Endothelial cell of umbilical vein (primary cell): ENCODE data around the gene HIVEP1. TPM values are rescaled to one million over a fixed set of nuclear protein-coding genes. Genes with fewer than 3 reads are reported as not detected.

Source experiments
- BruUV-seq: library from RNA; stranded (reverse); fragments of 400-500 nt; replicated peaks from 2 replicates; lab custom pipeline; 2021; lab: Mats Ljungman, UMichigan
- CTCF ChIA-PET: fragments of 300-600, 350-600 bp; sonication (Branson Sonifier 250); formaldehyde crosslinking; loops from one replicate; lab custom pipeline; 2021; ENCODE audit warnings: antibody characterized with exemption, inconsistent platforms; lab: Charles Lee
- POLR2A ChIA-PET: fragments of 300-600, 350-600 bp; sonication (Branson Sonifier 250); formaldehyde crosslinking; loops from one replicate; lab custom pipeline; 2021; ENCODE audit warnings: antibody characterized with exemption, inconsistent platforms; lab: Charles Lee
- DNase-seq: peaks from one replicate; pipeline ENCODE4 v3.0.0-alpha.2; 2011; ENCODE audit warnings: low read depth, low spot score
- FAIRE-seq: peaks from 2 replicates; lab custom pipeline; 2011; peaks lifted over from hg19 to GRCh38; lab: Jason Lieb, UNC
- H2AFZ ChIP-seq: 2 replicates; pipeline ENCODE4 v1.6.0; 2012; ENCODE audit warnings: low read depth, low read length, control low read depth, inconsistent platforms
- H3K27ac ChIP-seq: 2 replicates; pipeline ENCODE4 v1.5.1; 2011; ENCODE audit warnings: low read depth, mild to moderate bottlenecking, control low read depth, low read length, moderate library complexity; ENCODE audit not compliant: insufficient read depth
- H3K27me3 ChIP-seq, 2 experiments: 2 replicates each; pipeline versions ENCODE4 v1.6.0 to v1.6.1; 2011; ENCODE audit warnings: low read length in 2 of 2, mixed read lengths in 1 of 2; ENCODE audit not compliant: control insufficient read depth in 2 of 2, insufficient read depth in 2 of 2
- H3K36me3 ChIP-seq, 2 experiments: 2 replicates in 1 of 2; 3 replicates in 1 of 2; pipeline ENCODE4 v1.5.1; 2011; ENCODE audit warnings: low read length in 2 of 2, mild to moderate bottlenecking in 1 of 2, moderate library complexity in 1 of 2; ENCODE audit not compliant: control insufficient read depth in 2 of 2, insufficient read depth in 2 of 2; ENCODE audit errors: extremely low read depth in 1 of 2
- H3K4me1 ChIP-seq: 3 replicates; pipeline ENCODE4 v1.5.1; 2011; ENCODE audit warnings: mild to moderate bottlenecking, low read length; ENCODE audit not compliant: control insufficient read depth, insufficient read depth; ENCODE audit errors: extremely low read depth
- H3K4me2 ChIP-seq: 2 replicates; pipeline ENCODE4 v1.6.1; 2011; ENCODE audit warnings: low read length, control low read depth, mixed read lengths; ENCODE audit not compliant: insufficient read depth
- H3K4me3 ChIP-seq, 3 experiments: fragments of 200-600 bp in 1 of 3; sonication (generic), shearing (Covaris generic) in 1 of 3; replicated peaks in 1 of 3; 2 replicates each; pipeline ENCODE4 v1.5.1; 2011 to 2016; ENCODE audit warnings: control low read depth in 3 of 3, low read length in 3 of 3, mild to moderate bottlenecking in 2 of 3, inconsistent platforms in 1 of 3, low read depth in 1 of 3, moderate library complexity in 1 of 3; ENCODE audit not compliant: insufficient read depth in 1 of 3
- H3K79me2 ChIP-seq: 2 replicates; pipeline ENCODE4 v1.6.0; 2012; ENCODE audit warnings: low read length, inconsistent platforms; ENCODE audit not compliant: control insufficient read depth, insufficient read depth
- H3K9ac ChIP-seq: replicated peaks from 2 replicates; pipeline ENCODE3; 2011; ENCODE audit warnings: low read length, control low read depth; ENCODE audit not compliant: insufficient read depth; ENCODE audit errors: extremely low read depth
- H3K9me1 ChIP-seq: replicated peaks from 3 replicates; pipeline ENCODE4 v1.6.0; 2011; ENCODE audit warnings: mild to moderate bottlenecking, low read length; ENCODE audit not compliant: control insufficient read depth, insufficient read depth; ENCODE audit errors: extremely low read depth
- H3K9me3 ChIP-seq: replicated peaks from 2 replicates; pipeline ENCODE4 v1.5.1; 2012; ENCODE audit warnings: low read length, inconsistent platforms; ENCODE audit not compliant: control insufficient read depth, insufficient read depth
- H4K20me1 ChIP-seq: replicated peaks from 2 replicates; pipeline ENCODE3; 2011; ENCODE audit warnings: mild to moderate bottlenecking, low read length; ENCODE audit not compliant: control insufficient read depth, insufficient read depth; ENCODE audit errors: extremely low read depth
- CTCF ChIP-seq, 2 donors: IDR thresholded peaks; 1 replicate in 1 of 2; 2 replicates in 1 of 2; pipeline ENCODE4 v1.5.1; 2011; ENCODE audit warnings: low read length in 2 of 2, mild to moderate bottlenecking in 2 of 2, moderate library complexity in 2 of 2, control low read depth in 1 of 2, inconsistent platforms in 1 of 2, low read depth in 1 of 2; ENCODE audit not compliant: insufficient read depth in 1 of 2; ENCODE audit errors: extremely low read depth in 1 of 2
- EZH2 ChIP-seq: IDR thresholded peaks from 2 replicates; pipeline ENCODE4 v1.6.1; 2012; ENCODE audit warnings: borderline replicate concordance, low read depth, mild to moderate bottlenecking, moderate library complexity, low read length, inconsistent platforms; ENCODE audit not compliant: severe bottlenecking
- FOS ChIP-seq: IDR thresholded peaks from 2 replicates; pipeline ENCODE4 v1.6.1; 2011; ENCODE audit warnings: mild to moderate bottlenecking, low read length, moderate library complexity, borderline replicate concordance; ENCODE audit not compliant: insufficient read depth
- GATA2 ChIP-seq: IDR thresholded peaks from 2 replicates; pipeline ENCODE4 v1.7.0; 2011; ENCODE audit warnings: low read depth, mild to moderate bottlenecking, moderate library complexity, mixed read lengths, low read length; ENCODE audit not compliant: insufficient read length, insufficient read depth
- JUN ChIP-seq: IDR thresholded peaks from 2 replicates; pipeline ENCODE4 v1.6.1; 2011; ENCODE audit warnings: borderline replicate concordance, low read depth; ENCODE audit not compliant: insufficient read length, insufficient read depth
- MAX ChIP-seq: IDR thresholded peaks from 2 replicates; pipeline ENCODE4 v1.6.1; 2011; ENCODE audit not compliant: insufficient read depth, insufficient read length
- MYC ChIP-seq: IDR thresholded peaks from one replicate; pipeline ENCODE4 v1.6.1; 2011; ENCODE audit warnings: mild to moderate bottlenecking, low read depth, low read length
- POLR2A ChIP-seq: IDR thresholded peaks from 2 replicates; pipeline ENCODE4 v1.6.1; 2012; ENCODE audit warnings: low read depth, mild to moderate bottlenecking, control low read depth, low read length
- POLR2AphosphoS5 ChIP-seq: IDR thresholded peaks from 2 replicates; pipeline ENCODE4 v1.6.1; 2012; ENCODE audit warnings: low read depth, mild to moderate bottlenecking, control low read depth, low read length, moderate library complexity; ENCODE audit not compliant: insufficient read depth
- dilution Hi-C: fragments of 300-500 bp; cut with MboI; formaldehyde crosslinking; loops from one replicate; pipeline ENCODE4 v1.15.0; 2019; ENCODE audit warnings: low sequenced_read_pairs; ENCODE audit not compliant: extremely low pct_ligation_motif_present
- intact Hi-C: fragments of 100-400 bp; cut with micrococcal nuclease; formaldehyde crosslinking; loops from one replicate; pipeline ENCODE4 v1.10.0; 2022
- polyA plus RNA-seq, 4 experiments: library from polyadenylated mRNA; depleted of rRNA in 3 of 4; stranded (reverse) in 3 of 4; unstranded in 1 of 4; fragments of >200 nt; gene quantifications; 2 replicates each; pipeline versions ENCODE4 v1.2.1 to v1.2.3, GENCODE V29; 2011 to 2012; ENCODE audit warnings: missing spikeins in 1 of 4
- total RNA-seq: library from RNA; stranded (reverse); gene quantifications from 2 replicates; pipeline ENCODE4 v1.2.3, GENCODE V29; 2021

HIVEP1 gene
- total and polyA plus RNA-seq, 2 donors (not counting 3 experiments of a cell fraction or from before 2014, with no cell fraction given), result 33.5 to 49.2 TPM

- Histone ChIP-seq H3K79me2 (peaks cover 12% of the 10 kb centered on the region), H4K20me1 (no peaks in the 10 kb centered on the region), H3K4me2 (no peak overlapping the region), H3K27me3 (no peaks in the 10 kb centered on the region), H3K9me3 (no peaks in the 10 kb centered on the region), H3K27ac (no peak overlapping the region), H3K9ac (no peak overlapping the region), H3K4me3 (no peak overlapping the region), H2AFZ (no peak overlapping the region), H3K36me3 (peaks cover 0 to 10% of the 10 kb centered on the region in 2 experiments), H3K4me1 (peaks cover 10% of the 10 kb centered on the region), H3K9me1 (no peaks in the 10 kb centered on the region)
- no TSS peak for BruUV-seq
- TF ChIP-seq GATA2, result no peak
- no peak for TF ChIP-seq EZH2
- TF ChIP-seq JUN, result no peak
- TF ChIP-seq FOS, result no peak
- TF ChIP-seq MYC, result no peak
- TF ChIP-seq POLR2AphosphoS5, result no peak
- no peak for TF ChIP-seq POLR2A
- TF ChIP-seq MAX, result no peak
- TF ChIP-seq CTCF (IDR thresholded peaks at IDR 0.05; ENCODE audit: extremely low read depth in 1 of 2, insufficient read depth in 1 of 2, low read depth in 1 of 2, low read length in 2 of 2), result no peak
- dilution Hi-C loops, result no loop called here
- intact Hi-C loops, result no loop called here
- FAIRE-seq (no peak), DNase-seq (no peak)
- ChIA-PET POLR2A (interaction anchor here (0.6 kb wide), 1 partner anchor 15 kb away, joined by 4 read pairs; no protein-coding TSS in a partner anchor), CTCF (interaction anchor here (1.4 kb wide), 1 partner anchor 39 kb away, joined by 3 read pairs; no protein-coding TSS in a partner anchor)
Measured at GRCh38 chr6:12114055-12114503, 102.0 kb downstream of the HIVEP1 start.
